Osteocyte (in vitro differentiated cells): ENCODE data around the gene LBX2. TPM values are rescaled to one million over a fixed set of nuclear protein-coding genes. Genes with fewer than 3 reads are reported as not detected.

Experiments
- total RNA-seq: library from RNA; stranded (reverse); gene quantifications from 2 replicates; pipeline ENCODE4 v1.2.1, GENCODE V29; 2021

Gene LBX2
- total RNA-seq, 1 donor from 2014 or later = 1.0 TPM

Other genes with a start within 250 kb of the LBX2 start
- gene SLC4A5, start 156.2 kb downstream of the LBX2 start, total RNA-seq = 1.6 and 2.3 TPM in 2 replicates
- gene DCTN1, start 119.3 kb downstream of the LBX2 start, total RNA-seq = 182 and 186 TPM in 2 replicates
- gene C2orf81, start 78.0 kb downstream of the LBX2 start, total RNA-seq = 2.4 and 2.8 TPM in 2 replicates
- 15.8 and 16.2 TPM in 2 replicates for gene WDR54, start 77.9 kb downstream of the LBX2 start, total RNA-seq
- gene RTKN, start 57.7 kb downstream of the LBX2 start, total RNA-seq = 19.1 and 22.1 TPM in 2 replicates
- gene INO80B, start 44.5 kb downstream of the LBX2 start, total RNA-seq = 34.9 and 41.9 TPM in 2 replicates
- gene WBP1, start 41.2 kb downstream of the LBX2 start, total RNA-seq = 86.3 and 96.1 TPM in 2 replicates
- 55.9 and 59.5 TPM in 2 replicates for gene MOGS, start 34.2 kb downstream of the LBX2 start, total RNA-seq
- gene MRPL53, start 26.9 kb downstream of the LBX2 start, total RNA-seq = 61.5 and 67.5 TPM in 2 replicates
- 20.6 TPM in 2 replicates for gene CCDC142, start 16.6 kb downstream of the LBX2 start, total RNA-seq
- 24.2 and 24.3 TPM in 2 replicates for gene TTC31, start 16.5 kb downstream of the LBX2 start, total RNA-seq
- gene PCGF1, start 8.1 kb upstream of the LBX2 start, total RNA-seq = 32.2 and 32.5 TPM in 2 replicates
- not detected in 2 replicates for gene TLX2, start 14.8 kb upstream of the LBX2 start, total RNA-seq
- gene DQX1, start 26.6 kb upstream of the LBX2 start, total RNA-seq = 0.26 and 0.32 TPM in 2 replicates
- gene AUP1, start 30.1 kb upstream of the LBX2 start, total RNA-seq = 96.3 and 97.1 TPM in 2 replicates
- 32.0 and 32.3 TPM in 2 replicates for gene HTRA2, start 30.3 kb upstream of the LBX2 start, total RNA-seq
- 58.1 and 62.1 TPM in 2 replicates for gene LOXL3, start 54.3 kb upstream of the LBX2 start, total RNA-seq
- gene DOK1, start 55.1 kb upstream of the LBX2 start, total RNA-seq = 15.8 and 17.7 TPM in 2 replicates
- gene M1AP, start 148.7 kb upstream of the LBX2 start, total RNA-seq = not detected in 2 replicates
- gene SEMA4F, start 154.6 kb upstream of the LBX2 start, total RNA-seq = 12.1 and 14.2 TPM in 2 replicates